Esophagus squamous epithelium (tissue), 5 donors: Measurements from ENCODE around the gene CTRL. TPM values are rescaled to one million over a fixed set of nuclear protein-coding genes. Genes with fewer than 3 reads are reported as not detected.
A peak's percentile ranks its signal among the peaks of the same experiment; 100 is the strongest.

Experiments used
- DNase-seq: peaks from one replicate; lab custom pipeline; 2025; lab: John Stamatoyannopoulos, UW
- H3K27ac ChIP-seq, 4 donors: fragments of 200-600 bp; sonication (generic); one replicate each; pipeline ENCODE4 v1.5.1; 2016 to 2019; ENCODE audit warnings: mild to moderate bottlenecking in 1 of 4
- H3K27me3 ChIP-seq, 4 donors: fragments of 200-600 bp; sonication (generic); 1 replicate in 3 of 4; 2 replicates in 1 of 4; pipeline versions ENCODE4 v1.5.1 to v1.6.0; 2017 to 2021; ENCODE audit warnings: antibody characterized with exemption in 1 of 4
- H3K36me3 ChIP-seq, 3 donors: fragments of 200-600 bp; sonication (generic); one replicate each; pipeline ENCODE4 v1.5.1; 2016 to 2019
- H3K4me1 ChIP-seq, 3 donors: fragments of 200-600 bp; sonication (generic); one replicate each; pipeline ENCODE4 v1.5.1; 2017 to 2019
- H3K4me3 ChIP-seq, 4 donors: fragments of 200-600 bp; sonication (generic); 1 replicate in 3 of 4; 2 replicates in 1 of 4; pipeline ENCODE4 v1.5.1; 2016 to 2019; ENCODE audit warnings: mild to moderate bottlenecking in 2 of 4, moderate library complexity in 1 of 4
- H3K9me3 ChIP-seq, 3 donors: fragments of 200-600 bp; sonication (generic); one replicate each; pipeline ENCODE4 v1.5.1; 2016 to 2019
- CTCF ChIP-seq, 6 experiments: fragments of 450-650 bp in 4 of 6; fragments of 200-600 bp in 2 of 6; sonication (generic) in 2 of 6; IDR thresholded peaks; one replicate each; pipeline ENCODE4 v1.5.1; 2016 to 2019; ENCODE audit warnings: antibody characterized with exemption in 6 of 6, mild to moderate bottlenecking in 4 of 6, moderate library complexity in 4 of 6
- POLR2A ChIP-seq, 4 donors: fragments of 450-650 bp; IDR thresholded peaks; one replicate each; pipeline ENCODE4 v1.6.1; 2017; ENCODE audit warnings: antibody characterized with exemption in 4 of 4, mild to moderate bottlenecking in 4 of 4, moderate library complexity in 3 of 4
- WGBS, 2 donors: methylation state at CpG; one replicate each; pipeline ENCODE4 v1.1.5; 2018; 5-methylcytosine and 5-hydroxymethylcytosine counted together
- intact Hi-C: fragments of 100-400 bp; cut with DNase I; formaldehyde crosslinking; loops from one replicate; pipeline ENCODE4 v1.15.0; 2022
- total RNA-seq, 4 donors: library from RNA; depleted of rRNA; stranded (reverse); fragments of >200 nt; gene quantifications; one replicate each; pipeline ENCODE4 v1.1.0, GENCODE V29; 2016
- donor health status: DM: yes; HTN: yes; CAD: no.

Gene CTRL
- total RNA-seq, 4 donors from 2014 or later = 1.2 to 1.8 TPM; not detected in 2

- no peaks in the 10 kb centered on the region for H3K9me3 ChIP-seq
- 93 to 98% methylated on average over 8 to 19 of the region's 28 CpGs for WGBS, 2 donors
- H3K4me3 ChIP-seq = no peak overlapping the region
- TF ChIP-seq CTCF (IDR thresholded peaks at IDR 0.05) = no peak
- TF ChIP-seq POLR2A (IDR thresholded peaks at IDR 0.05) = no peak
- no peak overlapping the region for H3K27ac ChIP-seq
- peaks cover 0 to 60% (median 22%) of the 10 kb centered on the region in 3 donors for H3K4me1 ChIP-seq
- no peaks in the 10 kb centered on the region for H3K27me3 ChIP-seq
- intact Hi-C loops = no loop called here
- H3K36me3 ChIP-seq = peaks cover 24 to 99% (median 51%) of the 10 kb centered on the region in 3 donors
- DNase-seq = no peak
These were observed 15.4 kb upstream of the CTRL start for GRCh38 chr16:67946966-67947558.

GRCh38 chr16:67946128-67946569 lies 14.5 kb upstream of the CTRL start:
- no peak overlapping the region for H3K27ac ChIP-seq
- peaks cover 0 to 60% (median 16%) of the 10 kb centered on the region in 3 donors for H3K4me1 ChIP-seq
- no peaks in the 10 kb centered on the region for H3K27me3 ChIP-seq
- no peak overlapping the region for H3K4me3 ChIP-seq
- intact Hi-C loops = no loop called here
- DNase-seq = no peak
- H3K36me3 ChIP-seq = peaks cover 24 to 99% (median 45%) of the 10 kb centered on the region in 3 donors
- no peaks in the 10 kb centered on the region for H3K9me3 ChIP-seq
- 100% methylated on average over 1 of the region's 20 CpGs; no CpG with 5 or more reads in 1 of the 2 donors for WGBS, 2 donors
- TF ChIP-seq POLR2A (IDR thresholded peaks at IDR 0.05) (no peak), CTCF (IDR thresholded peaks at IDR 0.05) (no peak)

GRCh38 chr16:67945392-67945933 lies 13.8 kb upstream of the CTRL start:
- Histone ChIP-seq H3K4me1 (peaks cover 0 to 59% (median 16%) of the 10 kb centered on the region in 3 donors), H3K4me3 (no peak overlapping the region), H3K36me3 (peaks cover 24 to 93% (median 38%) of the 10 kb centered on the region in 3 donors), H3K27me3 (no peaks in the 10 kb centered on the region), H3K9me3 (no peaks in the 10 kb centered on the region), H3K27ac (peak overlapping the region in 1 of 4 donors; percentile 88)
- 81% methylated on average over 7 of the region's 24 CpGs; no CpG with 5 or more reads in 1 of the 2 donors for WGBS, 2 donors
- DNase-seq = no peak
- TF ChIP-seq POLR2A (IDR thresholded peaks at IDR 0.05) (no peak), CTCF (IDR thresholded peaks at IDR 0.05) (no peak)
- intact Hi-C loops = no loop called here

GRCh38 chr16:67944690-67945391 lies 13.2 kb upstream of the CTRL start:
- TF ChIP-seq CTCF (IDR thresholded peaks at IDR 0.05) (no peak), POLR2A (IDR thresholded peaks at IDR 0.05) (no peak)
- Histone ChIP-seq H3K9me3 (no peaks in the 10 kb centered on the region), H3K27ac (peak overlapping the region in 3 of 4 donors; percentile 73 to 88 (median 80)), H3K27me3 (no peaks in the 10 kb centered on the region), H3K4me1 (peaks cover 0 to 64% (median 16%) of the 10 kb centered on the region in 3 donors), H3K36me3 (peaks cover 24 to 93% (median 37%) of the 10 kb centered on the region in 3 donors), H3K4me3 (no peak overlapping the region)
- intact Hi-C loops = no loop called here
- no peak for DNase-seq
- 90 to 96% methylated on average over 7 to 10 of the region's 24 CpGs for whole genome bisulfite sequencing, 2 donors
